HL-60 (cell line): Measurements from ENCODE around the gene RAF1.

Experiments
- DNase-seq, 2 experiments: peaks; one replicate each; pipeline ENCODE4 v3.0.0-alpha.2; 2010 to 2020; ENCODE audit warnings: low read depth in 1 of 2, low spot score in 1 of 2
- H3K27ac ChIP-seq: fragments of 250-450 bp; sonication (Bioruptor Pico); replicated peaks from 2 replicates; pipeline ENCODE4 v1.5.1; 2020; ENCODE audit warnings: mild to moderate bottlenecking, moderate library complexity
- H3K27me3 ChIP-seq: fragments of 250-450 bp; sonication (Bioruptor Pico); 2 replicates; pipeline ENCODE4 v1.5.1; 2021; ENCODE audit warnings: mild to moderate bottlenecking, moderate library complexity; ENCODE audit not compliant: insufficient read depth, poor library complexity, severe bottlenecking
- H3K4me3 ChIP-seq: replicated peaks from 2 replicates; pipeline ENCODE4 v1.5.1; 2011; ENCODE audit warnings: mild to moderate bottlenecking, control low read depth, low read length; ENCODE audit not compliant: insufficient read depth
- CTCF ChIP-seq: IDR thresholded peaks from one replicate; pipeline ENCODE4 v1.5.1; 2011; ENCODE audit warnings: low read length, control low read depth, inconsistent platforms; ENCODE audit not compliant: insufficient read depth
- GABPA ChIP-seq: IDR thresholded peaks from 2 replicates; pipeline ENCODE4 v1.6.1; 2012; ENCODE audit warnings: low read depth
- POLR2AphosphoS5 ChIP-seq: IDR thresholded peaks from 2 replicates; pipeline ENCODE4 v1.6.1; 2012; ENCODE audit warnings: low read depth
- SPI1 ChIP-seq: IDR thresholded peaks from 2 replicates; pipeline ENCODE4 v1.6.1; 2012; ENCODE audit warnings: low read depth, mild to moderate bottlenecking, borderline replicate concordance
- TF ChIP-seq, protein P1 (sequence below): IDR thresholded peaks from 2 replicates; pipeline ENCODE4 v1.6.1; 2012; ENCODE audit warnings: low read depth; ENCODE audit not compliant: insufficient replicate concordance

RAF1 gene

GRCh38 chr3:12686096-12686495 is 22.2 kb upstream of the RAF1 start:
- TF ChIP-seq, protein P1, sequence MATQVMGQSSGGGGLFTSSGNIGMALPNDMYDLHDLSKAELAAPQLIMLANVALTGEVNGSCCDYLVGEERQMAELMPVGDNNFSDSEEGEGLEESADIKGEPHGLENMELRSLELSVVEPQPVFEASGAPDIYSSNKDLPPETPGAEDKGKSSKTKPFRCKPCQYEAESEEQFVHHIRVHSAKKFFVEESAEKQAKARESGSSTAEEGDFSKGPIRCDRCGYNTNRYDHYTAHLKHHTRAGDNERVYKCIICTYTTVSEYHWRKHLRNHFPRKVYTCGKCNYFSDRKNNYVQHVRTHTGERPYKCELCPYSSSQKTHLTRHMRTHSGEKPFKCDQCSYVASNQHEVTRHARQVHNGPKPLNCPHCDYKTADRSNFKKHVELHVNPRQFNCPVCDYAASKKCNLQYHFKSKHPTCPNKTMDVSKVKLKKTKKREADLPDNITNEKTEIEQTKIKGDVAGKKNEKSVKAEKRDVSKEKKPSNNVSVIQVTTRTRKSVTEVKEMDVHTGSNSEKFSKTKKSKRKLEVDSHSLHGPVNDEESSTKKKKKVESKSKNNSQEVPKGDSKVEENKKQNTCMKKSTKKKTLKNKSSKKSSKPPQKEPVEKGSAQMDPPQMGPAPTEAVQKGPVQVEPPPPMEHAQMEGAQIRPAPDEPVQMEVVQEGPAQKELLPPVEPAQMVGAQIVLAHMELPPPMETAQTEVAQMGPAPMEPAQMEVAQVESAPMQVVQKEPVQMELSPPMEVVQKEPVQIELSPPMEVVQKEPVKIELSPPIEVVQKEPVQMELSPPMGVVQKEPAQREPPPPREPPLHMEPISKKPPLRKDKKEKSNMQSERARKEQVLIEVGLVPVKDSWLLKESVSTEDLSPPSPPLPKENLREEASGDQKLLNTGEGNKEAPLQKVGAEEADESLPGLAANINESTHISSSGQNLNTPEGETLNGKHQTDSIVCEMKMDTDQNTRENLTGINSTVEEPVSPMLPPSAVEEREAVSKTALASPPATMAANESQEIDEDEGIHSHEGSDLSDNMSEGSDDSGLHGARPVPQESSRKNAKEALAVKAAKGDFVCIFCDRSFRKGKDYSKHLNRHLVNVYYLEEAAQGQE = no peak
- TF ChIP-seq SPI1 = no peak
- TF ChIP-seq POLR2AphosphoS5 = no peak
- TF ChIP-seq CTCF = no peak
- TF ChIP-seq GABPA = no peak

GRCh38 chr3:12681943-12682390 is 18.1 kb upstream of the RAF1 start:
- Histone ChIP-seq H3K27me3 (no peaks in the 10 kb centered on the region), H3K4me3 (no peak overlapping the region), H3K27ac (peak overlapping the region; percentile 83)
- TF ChIP-seq POLR2AphosphoS5 = peak; percentile 86
- no peak for TF ChIP-seq CTCF
- TF ChIP-seq SPI1 = peak; percentile 94
- DNase-seq = peak; percentile 85 to 95

More at GRCh38 chr3:12686096-12686495, 22.2 kb upstream of the RAF1 start:
- H3K27me3 ChIP-seq = no peaks in the 10 kb centered on the region
- no peak for DNase-seq
- H3K4me3 ChIP-seq = no peak overlapping the region
- no peak overlapping the region for H3K27ac ChIP-seq

- H3K27me3 ChIP-seq = no peaks in the 10 kb centered on the region
- DNase-seq = no peak
- TF ChIP-seq POLR2AphosphoS5 = no peak
- TF ChIP-seq, protein P1 = no peak
- no peak for TF ChIP-seq SPI1
- TF ChIP-seq GABPA = no peak
- no peak for TF ChIP-seq CTCF
- no peak overlapping the region for H3K4me3 ChIP-seq
- H3K27ac ChIP-seq = peak overlapping the region; percentile 83
These were observed 17.4 kb upstream of the RAF1 start for GRCh38 chr3:12681089-12681942.
